Inflammatory macrophage (primary cell): ENCODE measurements around the gene C10orf143.
"Not testable (repeated sequence)": the region's sequence is repeated elsewhere in the genome, so short reads cannot be mapped to it uniquely, and the experiment has no call there.

Source experiments
- DNase-seq, 2 donors: peaks; one replicate each; pipeline ENCODE4 v3.0.0-alpha.2; 2020 to 2022

C10orf143 gene

DNA sequence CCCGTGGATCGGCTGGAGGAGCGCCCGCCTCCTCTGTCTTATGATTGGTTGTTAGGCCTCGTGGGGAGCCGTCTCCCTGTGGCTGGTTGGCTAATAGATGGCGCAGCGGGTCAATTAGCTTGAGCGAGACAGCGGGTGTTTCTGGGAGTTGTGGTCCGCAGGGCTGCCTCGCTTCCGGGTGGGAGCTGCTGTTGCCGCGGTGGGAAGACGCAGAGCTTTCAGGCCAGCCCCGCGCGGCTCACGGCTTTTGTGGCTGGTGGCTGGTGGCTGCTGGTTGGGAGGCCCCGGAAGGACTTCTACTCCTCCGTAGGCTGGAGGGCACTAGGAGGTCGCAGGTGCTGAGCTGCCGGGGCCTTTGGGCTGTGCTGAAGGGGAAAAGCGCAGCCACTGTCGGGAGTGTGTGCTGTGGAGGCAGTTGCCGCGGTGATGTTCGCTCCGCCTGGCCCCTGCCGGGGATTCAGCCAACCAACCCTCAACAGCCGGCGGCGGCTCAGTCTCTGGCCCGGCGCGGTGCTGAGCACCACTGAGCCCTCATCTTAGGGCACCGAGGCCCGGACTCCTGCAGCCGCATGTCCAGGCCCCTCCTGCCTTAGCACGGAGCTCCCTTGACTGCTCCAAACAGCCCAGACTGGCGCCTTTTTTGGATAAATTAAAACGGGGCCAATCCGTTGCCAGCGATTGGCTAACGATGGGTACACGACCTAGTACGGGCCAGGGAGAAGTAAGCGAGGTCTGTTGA is 652 bp upstream of the C10orf143 start:
- DNase-seq, result peak; percentile 95 to 98

DNA sequence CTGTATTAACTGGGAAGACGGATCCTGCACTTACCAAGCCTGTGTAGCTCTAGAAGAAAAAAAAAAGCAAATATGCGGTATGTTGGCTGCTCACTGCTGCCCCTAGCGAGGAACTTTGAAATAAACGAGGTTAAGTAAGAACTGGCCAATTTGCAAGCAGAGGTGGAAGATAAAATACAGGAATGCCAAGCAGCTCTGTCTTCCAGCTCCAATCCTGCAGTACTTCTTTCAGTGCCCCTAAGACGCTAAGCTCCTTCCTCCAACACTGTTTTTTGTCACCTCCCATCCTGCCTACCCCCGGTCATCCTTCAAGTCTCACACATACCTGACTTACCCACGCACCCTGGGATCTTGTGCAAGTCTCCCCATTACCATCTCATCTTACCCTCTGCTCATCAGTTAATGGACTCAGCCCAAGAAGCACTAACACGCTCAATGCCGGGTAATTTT is 809 bp downstream of the C10orf143 start:
- peak; percentile 86 for DNase-seq

DNA sequence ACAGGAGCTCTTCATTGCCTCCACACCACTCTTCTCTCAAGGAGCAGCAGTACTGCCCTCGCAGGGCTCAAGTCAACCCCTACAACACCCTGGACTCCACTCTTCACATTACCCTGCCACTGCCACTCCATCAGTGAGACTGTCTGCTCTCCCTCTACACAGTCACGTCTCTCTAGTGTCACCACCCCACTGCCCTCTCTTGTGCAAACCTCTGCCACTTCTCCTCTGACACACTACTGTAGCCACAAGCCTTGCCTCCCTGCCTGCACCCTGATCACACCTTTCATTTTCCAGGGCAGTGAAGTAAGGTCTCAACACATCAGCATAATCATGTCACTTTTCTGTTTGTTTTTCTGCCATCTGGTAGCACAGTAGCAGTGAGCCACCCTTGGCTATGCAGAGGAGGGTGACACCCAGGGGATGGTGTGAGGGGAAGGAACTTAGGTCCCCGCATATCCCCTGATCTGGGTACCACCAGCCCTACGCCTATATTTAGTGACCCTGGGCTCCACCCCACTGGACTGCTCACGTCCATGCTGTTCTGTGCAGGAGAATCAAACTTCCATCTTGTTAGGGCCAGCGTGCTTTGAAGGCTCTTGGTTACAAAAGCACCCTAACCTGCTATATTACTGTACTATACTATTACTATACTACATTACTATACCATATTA is 1.6 kb downstream of the C10orf143 start:
- no peak for DNase-seq

DNA sequence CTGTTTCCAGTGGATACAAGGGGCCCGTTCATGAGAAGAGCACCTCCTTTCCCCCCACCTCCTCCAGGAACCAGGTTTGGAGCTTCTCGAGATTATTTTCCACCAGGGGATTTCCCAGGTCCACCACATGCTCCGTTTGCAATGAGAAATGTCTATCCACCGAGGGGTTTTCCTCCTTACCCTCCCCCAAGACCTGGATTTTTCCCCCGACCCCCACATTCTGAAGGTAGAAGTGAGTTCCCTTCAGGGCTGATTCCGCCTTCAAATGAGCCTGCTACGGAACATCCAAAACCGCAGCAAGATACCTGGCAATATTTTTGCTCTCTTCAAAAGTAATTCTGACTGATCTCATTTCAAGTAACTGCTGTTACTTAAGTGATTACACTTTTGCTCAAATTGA is 2.5 kb downstream of the C10orf143 start:
- not testable (repeated sequence) for DNase-seq

DNA sequence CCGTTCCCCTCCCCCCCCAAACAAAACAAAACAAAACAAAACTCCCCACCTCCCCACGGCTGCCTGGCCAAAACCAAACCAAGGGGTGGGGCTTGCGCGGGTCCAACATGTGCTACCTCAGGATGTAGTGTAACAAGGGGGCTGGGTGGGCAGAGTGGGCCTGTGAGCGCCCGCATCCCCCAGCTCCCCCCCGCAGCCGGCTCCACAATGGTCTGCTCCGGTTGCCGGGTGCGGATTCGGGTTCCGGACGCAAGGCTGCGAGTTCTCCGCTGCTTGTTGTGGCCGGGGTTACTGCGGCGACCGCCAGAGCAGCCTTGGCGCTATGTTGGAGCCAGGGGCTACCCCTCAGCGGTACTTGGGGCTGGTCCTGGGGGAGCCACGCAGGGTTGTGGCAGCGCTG is 4.9 kb downstream of the C10orf143 start:
- no peak for DNase-seq

DNA sequence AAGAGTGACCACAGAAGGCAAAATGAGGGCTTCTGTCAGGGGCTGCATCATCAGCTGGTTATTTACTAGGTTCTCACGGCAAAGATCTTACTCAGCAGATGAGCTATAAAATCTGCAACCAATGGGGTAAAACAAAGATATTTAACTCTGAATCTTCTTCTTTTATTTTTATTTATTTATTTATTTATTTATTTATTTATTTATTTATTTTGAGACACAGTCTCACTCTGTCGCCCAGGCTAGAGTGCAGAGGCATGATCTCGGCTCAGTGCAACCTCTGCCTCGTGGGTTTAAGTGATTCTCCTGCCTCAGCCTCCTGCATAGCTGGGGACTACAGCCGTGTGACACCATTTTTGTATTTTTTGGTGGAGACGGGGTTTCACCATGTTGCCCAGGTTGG is 11.3 kb downstream of the C10orf143 start:
- no peak for DNase-seq

DNA sequence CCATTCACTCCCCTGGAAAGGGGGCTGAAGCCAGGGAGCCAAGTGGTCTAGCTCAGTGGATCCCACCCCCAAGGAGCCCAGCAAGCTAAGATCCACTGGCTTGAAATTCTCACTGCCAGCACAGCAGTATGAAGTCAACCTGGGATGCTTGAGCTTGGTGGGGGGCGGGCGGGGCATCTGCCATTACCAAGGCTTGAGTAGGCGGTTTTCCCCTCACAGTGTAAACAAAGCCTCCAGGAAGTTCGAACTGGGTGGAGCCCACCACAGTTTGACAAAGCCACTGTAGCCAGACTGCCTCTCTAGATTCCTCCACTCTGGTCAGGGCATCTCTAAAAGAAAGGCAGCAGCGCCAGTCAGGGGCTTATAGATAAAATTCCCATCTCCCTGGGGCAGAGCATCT is 20.1 kb downstream of the C10orf143 start:
- not testable (repeated sequence) for DNase-seq

DNA sequence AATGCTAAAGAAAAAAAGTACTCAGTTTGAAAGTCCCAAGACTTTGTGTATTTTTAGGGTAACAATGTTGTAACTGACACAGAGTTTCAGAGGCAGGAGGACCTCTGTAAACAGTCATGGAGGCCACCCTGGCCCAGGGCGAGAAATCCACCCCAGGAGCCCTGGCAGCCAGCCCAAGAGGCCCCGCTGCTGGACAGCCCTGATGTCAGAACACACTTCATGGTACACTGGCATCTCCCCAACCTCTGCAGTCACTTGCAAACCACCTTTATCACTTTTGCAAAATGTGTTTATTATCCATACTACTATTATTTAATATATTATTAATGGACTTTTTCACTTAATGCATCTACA is 30.2 kb downstream of the C10orf143 start:
- no peak for DNase-seq

DNA sequence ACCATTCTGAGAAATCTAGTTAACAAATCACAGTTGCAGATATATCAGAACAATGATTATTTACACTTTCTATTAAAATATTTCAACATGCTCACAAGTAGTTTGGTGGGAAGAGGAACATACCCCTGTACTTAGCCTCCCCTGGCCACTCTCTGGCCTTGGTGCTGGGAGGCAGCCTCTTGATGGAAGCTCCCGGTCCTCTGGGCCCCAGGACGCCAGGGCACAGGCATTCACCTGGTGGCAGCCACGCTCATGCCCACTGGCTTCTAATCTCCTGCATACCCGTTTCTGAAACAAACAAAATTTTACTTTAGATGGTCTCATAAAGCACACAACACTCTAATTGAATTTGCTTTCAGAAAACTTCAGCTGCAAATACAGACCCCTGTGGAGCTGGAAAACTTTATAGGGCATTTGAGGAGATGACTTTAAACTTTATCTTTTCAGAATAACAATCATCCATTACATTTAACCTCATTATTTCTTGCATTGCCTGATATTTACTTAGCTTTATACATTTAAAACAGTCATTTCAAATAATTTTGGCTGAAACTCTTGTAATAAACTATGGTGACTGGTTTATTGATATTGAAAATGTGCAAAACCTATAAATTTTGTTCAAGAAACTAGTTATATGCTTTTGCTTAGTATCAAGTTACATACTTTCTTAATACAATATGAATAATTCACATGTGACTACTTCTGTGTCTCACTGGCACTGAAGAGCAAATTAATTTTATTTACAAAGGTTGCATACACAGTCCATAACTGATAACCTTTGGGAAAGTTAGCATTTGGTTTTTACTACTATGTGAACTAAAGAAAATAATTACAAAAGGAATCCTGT is 30.8 kb downstream of the C10orf143 start:
- no peak for DNase-seq

DNA sequence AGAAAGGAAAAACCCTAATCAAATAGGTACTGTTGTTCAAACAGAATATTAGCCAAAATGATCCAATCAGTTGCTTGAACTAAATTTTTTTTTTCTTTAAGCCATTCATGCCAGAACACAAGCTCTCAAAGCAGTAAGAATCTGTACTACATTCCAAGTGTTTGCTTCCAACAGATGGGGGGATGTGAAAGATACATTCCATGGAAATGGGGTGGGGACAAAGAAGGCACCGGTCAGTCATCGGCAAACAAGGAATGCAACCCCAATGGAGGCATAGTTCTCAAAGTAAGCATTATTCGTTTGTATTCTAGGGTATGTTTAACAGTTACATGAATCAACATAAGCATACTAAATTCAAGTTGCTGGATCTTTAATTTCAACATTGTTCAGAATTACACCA is 32.5 kb downstream of the C10orf143 start:
- DNase-seq, result no peak

DNA sequence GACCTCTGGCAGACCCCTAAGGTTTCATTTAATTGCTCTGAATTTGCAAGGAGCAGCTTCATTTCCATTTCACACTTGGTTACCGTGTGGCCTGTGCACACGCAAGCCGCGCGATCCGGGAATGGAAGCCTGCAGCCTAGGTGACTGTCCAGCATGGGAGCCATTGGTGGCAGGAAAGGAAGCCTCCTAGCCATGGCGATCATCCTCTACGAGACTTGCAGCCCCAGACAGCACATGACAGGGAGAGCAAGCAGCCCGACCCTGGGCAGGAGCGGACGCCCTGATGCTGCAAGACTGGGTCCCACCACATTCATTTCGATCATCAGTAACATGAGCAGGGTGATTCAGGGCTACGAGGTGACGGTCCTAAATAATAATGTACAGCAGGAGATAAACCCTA is 33.9 kb downstream of the C10orf143 start:
- DNase-seq, result no peak

DNA sequence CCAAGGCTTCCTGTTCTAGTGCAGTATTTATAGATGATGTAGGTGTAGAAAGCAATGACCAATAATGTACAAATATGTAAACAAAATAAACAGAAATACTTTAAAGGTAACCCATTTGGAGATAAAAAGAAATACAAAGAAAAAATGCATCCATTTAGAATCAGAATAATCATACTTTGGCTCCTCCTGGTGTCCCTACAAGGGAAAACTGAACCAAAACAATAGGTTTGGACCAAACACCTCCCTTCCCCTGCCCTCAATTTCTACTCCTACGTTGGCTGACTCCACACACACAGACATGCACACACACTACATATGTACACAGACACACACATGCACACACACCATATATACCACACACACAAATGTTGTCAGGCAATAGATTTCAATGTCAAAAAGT is 36.0 kb downstream of the C10orf143 start:
- no peak for DNase-seq

DNA sequence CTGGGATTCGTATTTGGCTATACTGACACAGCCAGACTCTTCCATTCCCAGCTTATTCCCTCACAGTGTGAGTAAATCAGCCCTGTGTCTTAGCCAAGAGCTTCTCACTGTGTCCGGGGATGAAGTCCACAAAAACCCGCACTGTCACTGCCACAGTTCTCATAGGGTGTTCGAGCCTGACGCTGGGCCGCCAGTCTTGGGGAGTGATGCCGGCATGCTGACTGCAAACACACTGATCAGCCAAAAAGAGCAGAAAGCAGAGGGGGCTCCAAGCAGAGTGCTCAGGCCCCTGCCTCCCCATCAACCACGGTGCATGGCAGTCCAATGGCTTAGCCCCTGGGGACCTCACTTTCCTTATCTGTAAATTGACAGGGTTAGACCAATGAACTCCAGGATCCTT is 36.7 kb downstream of the C10orf143 start:
- DNase-seq, result no peak

DNA sequence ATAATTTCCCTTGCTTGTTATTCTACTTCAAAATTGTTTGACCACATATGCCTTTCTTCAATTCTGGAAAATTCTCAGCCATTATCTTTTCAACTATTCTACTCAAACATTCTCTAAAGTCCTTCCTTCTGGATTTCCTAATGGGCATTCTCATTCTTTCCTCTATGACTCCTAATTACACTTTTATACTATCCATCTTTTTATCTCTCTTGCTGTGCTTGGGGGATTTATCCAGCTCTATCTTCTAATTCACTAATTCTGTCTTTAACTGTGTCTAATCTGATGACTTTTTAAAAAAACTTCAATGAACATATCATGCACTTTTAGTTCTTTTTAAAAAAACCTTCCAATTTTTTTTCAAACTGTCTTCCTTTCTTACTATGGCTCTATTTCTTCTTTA is 38.4 kb downstream of the C10orf143 start:
- no peak for DNase-seq

DNA sequence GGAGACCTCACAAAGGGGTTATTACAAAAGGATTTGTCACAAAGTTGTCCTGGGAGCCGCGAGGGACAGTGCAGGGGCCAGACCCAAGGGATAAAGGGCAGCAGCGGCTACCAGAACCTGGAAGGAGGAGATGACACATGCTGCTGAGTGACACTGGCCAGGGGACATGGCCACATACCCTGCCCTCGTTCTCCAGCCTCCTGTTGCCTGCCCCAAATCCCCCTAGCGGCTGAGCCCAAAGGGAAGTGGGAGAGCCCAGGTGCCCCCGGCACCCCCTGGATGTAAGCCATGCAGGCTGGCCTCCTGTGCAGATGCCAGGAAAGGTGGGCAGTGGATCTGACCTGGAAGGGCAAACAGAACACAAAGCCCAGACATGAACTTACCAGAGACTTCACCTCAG is 42.7 kb downstream of the C10orf143 start:
- no peak for DNase-seq

DNA sequence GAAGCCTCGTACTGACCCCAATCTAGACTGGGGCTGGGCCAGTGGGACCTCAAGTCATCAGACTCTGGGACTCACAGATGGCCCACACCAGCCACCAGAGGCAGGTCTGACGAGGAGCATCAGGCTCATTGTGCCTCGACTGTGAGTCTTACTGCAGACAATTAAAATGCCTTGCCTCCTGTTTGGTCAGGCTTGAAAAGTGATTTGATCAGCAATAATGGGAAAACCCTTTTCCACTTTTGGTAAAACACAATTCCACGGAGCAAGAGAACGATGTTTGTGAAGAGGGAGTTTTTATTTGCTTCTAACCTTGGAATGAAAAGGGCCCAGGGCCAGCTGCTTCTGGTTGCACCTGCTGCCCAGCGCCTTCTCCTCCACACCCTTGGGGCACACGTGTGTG is 43.9 kb downstream of the C10orf143 start:
- DNase-seq, result no peak

DNA sequence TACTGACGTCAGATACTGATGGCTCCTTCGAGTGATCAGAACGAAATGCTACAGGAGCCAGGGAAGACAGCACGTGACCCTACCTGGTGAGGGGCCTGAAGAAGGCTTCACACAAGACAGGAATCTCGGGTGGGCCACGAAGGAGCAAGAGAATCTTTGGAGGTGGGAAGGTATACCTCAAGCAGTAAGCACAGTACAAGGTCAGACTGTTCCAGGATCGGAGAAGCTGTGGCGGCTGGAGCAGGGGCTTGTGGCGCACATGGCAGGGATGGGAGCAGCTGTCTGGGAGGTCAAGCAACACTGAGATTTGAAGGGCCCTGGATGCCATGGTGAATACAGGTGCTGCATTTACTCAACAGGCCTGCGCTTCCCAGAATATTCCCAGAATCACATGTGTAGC is 45.4 kb downstream of the C10orf143 start:
- DNase-seq, result no peak

DNA sequence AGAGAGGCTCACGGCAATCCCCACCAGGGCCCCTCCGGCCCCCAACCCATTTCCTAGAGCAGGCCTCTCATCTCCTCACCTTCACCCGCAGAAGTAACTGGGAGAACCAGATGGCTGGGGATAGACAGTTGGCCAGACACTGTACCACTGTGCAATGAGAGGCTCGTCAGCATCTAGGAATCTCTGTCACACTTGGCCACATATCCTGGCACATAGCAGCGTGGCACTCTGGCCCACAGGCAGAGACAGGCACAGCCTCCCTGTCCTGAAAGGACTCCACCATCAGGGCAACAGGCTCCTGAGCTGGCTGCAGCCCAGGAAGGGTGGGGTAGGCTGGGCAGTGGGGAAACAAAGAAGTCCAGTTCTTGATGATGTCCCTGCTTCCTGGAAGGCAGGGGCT is 45.8 kb downstream of the C10orf143 start:
- DNase-seq, result no peak

DNA sequence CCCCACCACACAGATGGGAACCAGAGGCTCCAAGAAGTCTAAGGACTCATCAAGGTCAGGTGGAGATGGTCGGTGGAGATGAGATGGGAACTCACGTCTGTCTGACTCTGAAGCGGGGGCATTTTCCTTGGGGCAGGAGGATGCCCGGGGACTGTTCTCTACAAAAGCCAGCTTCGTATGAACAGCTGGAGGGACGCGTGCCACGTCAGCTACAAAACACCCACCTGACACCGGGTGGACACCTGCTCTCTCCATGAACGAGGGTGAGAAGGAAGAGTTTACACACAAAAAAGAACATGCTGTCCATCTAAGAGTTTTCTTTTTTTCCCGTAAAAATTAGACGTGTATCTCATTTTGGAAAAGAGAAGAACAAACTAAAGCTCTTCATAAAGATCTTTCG is 47.7 kb downstream of the C10orf143 start:
- DNase-seq, result no peak

DNA sequence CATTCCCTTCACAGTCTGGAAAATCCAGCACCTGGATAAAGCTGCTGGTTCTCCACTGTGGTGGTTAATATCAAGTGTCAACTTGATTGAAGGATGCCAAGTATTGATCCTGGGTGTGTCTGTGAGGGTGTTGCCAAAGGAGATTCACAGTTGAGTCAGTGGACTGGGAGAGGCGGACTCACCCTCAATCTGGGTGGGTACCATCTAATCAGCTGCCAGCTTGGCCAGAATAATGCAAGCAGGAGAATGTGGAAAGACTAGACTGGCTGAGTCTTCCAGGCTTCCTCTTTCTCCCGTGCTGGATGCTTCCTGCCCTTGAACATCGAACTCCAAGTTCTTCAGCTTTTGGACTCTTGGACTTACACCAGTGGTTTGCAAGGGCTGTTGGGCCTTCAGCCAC is 48.4 kb downstream of the C10orf143 start:
- DNase-seq, result no peak

DNA sequence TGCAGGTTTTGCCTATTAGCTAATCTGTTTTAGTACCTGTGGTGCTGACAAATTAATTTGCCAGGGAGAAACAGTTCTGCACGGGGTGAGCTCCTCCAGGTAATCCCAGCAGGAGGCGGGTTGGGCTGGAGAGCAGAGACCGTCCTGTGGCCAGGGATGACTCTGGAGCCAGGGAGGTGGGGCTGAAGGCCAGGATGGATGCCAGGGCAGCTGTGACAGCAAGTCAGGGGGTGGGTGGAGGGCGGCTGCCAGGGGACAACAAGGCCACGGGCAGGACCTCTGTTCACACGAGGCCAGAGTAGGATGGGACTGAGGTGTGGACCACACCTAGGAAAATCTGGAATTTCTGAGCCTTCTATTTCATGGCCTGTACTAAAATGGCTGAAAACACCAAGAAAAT is 48.9 kb downstream of the C10orf143 start:
- DNase-seq, result no peak

DNA sequence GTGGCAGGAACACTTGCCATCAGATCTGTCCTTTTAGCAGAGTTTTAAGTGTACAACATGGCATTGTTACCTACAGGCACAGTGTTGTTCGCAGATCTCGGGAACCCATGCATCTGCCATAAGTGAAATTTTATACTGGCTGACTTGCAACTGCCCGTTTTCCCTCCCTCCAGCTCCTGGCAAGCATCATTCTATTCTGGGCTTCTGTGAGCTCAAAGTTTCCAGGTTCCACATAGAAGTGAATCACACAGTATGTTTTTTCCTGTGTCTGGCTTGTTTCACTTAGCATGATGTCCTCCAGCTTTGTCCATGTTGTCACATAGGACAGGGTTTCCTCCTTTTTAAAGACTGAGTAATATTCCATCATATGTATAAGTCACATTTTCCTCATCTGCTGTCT is 56.6 kb downstream of the C10orf143 start:
- DNase-seq, result no peak

DNA sequence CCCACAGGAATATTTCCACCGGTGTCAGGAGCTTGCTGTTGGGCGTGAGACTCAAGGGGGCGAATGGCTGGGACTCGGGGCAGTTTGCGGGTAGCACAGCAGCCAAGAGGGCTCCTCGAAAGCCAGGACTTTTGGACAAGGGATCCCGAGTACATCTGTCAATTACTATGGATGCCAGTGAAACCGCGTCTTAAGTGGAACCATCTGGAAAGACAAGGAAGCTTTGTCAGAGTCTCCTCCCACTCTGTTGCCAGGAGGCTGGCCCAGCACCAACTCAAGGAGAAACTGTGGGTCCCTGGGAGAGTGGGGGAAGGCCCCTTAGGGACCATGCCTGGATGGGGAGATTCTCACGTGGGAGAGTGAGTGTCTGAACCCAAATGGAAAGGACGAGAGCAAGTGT is 57.1 kb downstream of the C10orf143 start:
- DNase-seq, result no peak

DNA sequence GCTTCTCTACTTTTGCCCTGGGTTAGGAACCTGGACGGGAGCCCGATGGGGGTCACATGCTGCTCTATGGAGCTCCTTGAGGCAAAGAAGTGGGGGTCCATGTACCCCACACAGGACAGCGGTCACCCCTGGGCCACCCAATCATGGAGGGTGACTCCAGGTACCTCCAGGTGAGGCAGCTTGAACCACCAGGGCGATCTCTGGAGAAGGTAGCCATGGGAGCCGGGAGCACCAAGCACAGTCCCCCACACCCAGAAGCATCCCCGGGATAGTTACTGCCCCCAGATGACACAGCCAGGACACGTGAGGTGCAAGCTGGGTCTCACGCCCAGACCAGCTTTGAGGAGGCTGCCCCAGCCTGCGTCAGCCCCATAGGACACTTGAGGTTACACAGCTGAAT is 58.4 kb downstream of the C10orf143 start:
- DNase-seq, result no peak
